K562 (cell line): ENCODE data around the gene DYNC2H1. TPM values are rescaled to one million over a fixed set of nuclear protein-coding genes. Genes with fewer than 3 reads are reported as not detected.

Experiments used
- ATAC-seq: fragments of 200-7000 bp; cut with Tn5 transposase; 3 replicates; pipeline ENCODE4 v1.9.1; 2020; ENCODE audit warnings: moderate library complexity
- BruUV-seq: library from RNA; stranded (reverse); fragments of 400-500 nt; replicated peaks from 2 replicates; lab custom pipeline; 2021; lab: Mats Ljungman, UMichigan
- CTCF ChIA-PET: fragments of 300-600 bp; formaldehyde crosslinking; extraction: SDS; loops from one replicate; lab custom pipeline; 2021; ENCODE audit warnings: low intra/inter-chr PET ratio; lab: Yijun Ruan, JAX
- POLR2A ChIA-PET: fragments of 300-600, 350-650 bp; sonication (Branson Sonifier 250); formaldehyde crosslinking; extraction: SDS; loops from one replicate; lab custom pipeline; 2021; ENCODE audit warnings: antibody characterized with exemption, inconsistent platforms; lab: Yijun Ruan, JAX
- DNase-seq, 4 experiments: peaks; one replicate each; pipeline versions ENCODE4 v3.0.0 to v3.0.0-alpha.2; 2011 to 2018; ENCODE audit warnings: low spot score in 3 of 4, mixed read lengths in 3 of 4; ENCODE audit errors: extremely low read depth in 1 of 4
- FAIRE-seq: peaks from 2 replicates; lab custom pipeline; 2011; peaks lifted over from hg19 to GRCh38; lab: Jason Lieb, UNC
- H2AFZ ChIP-seq: 2 replicates; pipeline ENCODE4 v1.6.0; 2011; ENCODE audit warnings: low read depth, low read length, control low read depth, inconsistent platforms
- H3K27ac ChIP-seq: fragments of 200-600 bp; 3 replicates; pipeline ENCODE4 v1.8.0; 2011; ENCODE audit warnings: low read depth, mild to moderate bottlenecking, control low read depth, inconsistent platforms, low read length, moderate library complexity, mixed read lengths; ENCODE audit errors: extremely low read depth
- H3K27me3 ChIP-seq, 2 experiments: fragments of 300-600 bp in 1 of 2; 2 replicates in 1 of 2; 3 replicates in 1 of 2; pipeline versions ENCODE4 v1.6.0 to v1.8.0; 2011; ENCODE audit warnings: inconsistent platforms in 2 of 2, low read length in 2 of 2, mild to moderate bottlenecking in 1 of 2, mixed read lengths in 1 of 2, moderate library complexity in 1 of 2; ENCODE audit not compliant: control insufficient read depth in 2 of 2, insufficient read depth in 2 of 2
- H3K36me3 ChIP-seq: fragments of 300-600 bp; 3 replicates; pipeline ENCODE4 v1.8.0; 2011; ENCODE audit warnings: mild to moderate bottlenecking, low read length, inconsistent platforms; ENCODE audit not compliant: control insufficient read depth, insufficient read depth
- H3K4me1 ChIP-seq, 2 experiments: fragments of 200-600 bp in 1 of 2; replicated peaks in 1 of 2; 2 replicates in 1 of 2; 3 replicates in 1 of 2; pipeline versions ENCODE4 v1.5.1 to v1.8.0; 2011; ENCODE audit warnings: inconsistent platforms in 2 of 2, low read length in 2 of 2, mild to moderate bottlenecking in 1 of 2, mixed read lengths in 1 of 2, moderate library complexity in 1 of 2; ENCODE audit not compliant: control insufficient read depth in 2 of 2, insufficient read depth in 2 of 2
- H3K4me2 ChIP-seq: 2 replicates; pipeline ENCODE4 v1.6.1; 2011; ENCODE audit warnings: low read length, control low read depth, inconsistent platforms, mixed read lengths; ENCODE audit not compliant: insufficient read depth
- H3K4me3 ChIP-seq: fragments of 200-600 bp; sonication (generic), shearing (Covaris generic); 2 replicates; pipeline ENCODE4 v1.5.1; 2016; ENCODE audit warnings: control low read depth, inconsistent platforms
- H3K79me2 ChIP-seq: fragments of 200-600 bp; 3 replicates; pipeline ENCODE4 v1.8.0; 2011; ENCODE audit warnings: low read length, inconsistent platforms; ENCODE audit not compliant: control insufficient read depth, insufficient read depth
- H3K9ac ChIP-seq, 2 experiments: 2 replicates each; pipeline versions ENCODE4 v1.6.0 to v1.6.1; 2011; ENCODE audit warnings: low read depth in 2 of 2, low read length in 2 of 2, control low read depth in 1 of 2, inconsistent platforms in 1 of 2, mild to moderate bottlenecking in 1 of 2, mixed read lengths in 1 of 2; ENCODE audit not compliant: insufficient read depth in 1 of 2
- H3K9me1 ChIP-seq: one replicate; pipeline ENCODE4 v1.6.0; 2011; ENCODE audit warnings: inconsistent platforms, mild to moderate bottlenecking, low read length, moderate library complexity; ENCODE audit not compliant: control insufficient read depth, insufficient read depth
- H3K9me3 ChIP-seq: replicated peaks from 2 replicates; pipeline ENCODE4 v1.5.1; 2011; ENCODE audit warnings: low read depth, low read length, inconsistent platforms; ENCODE audit not compliant: control insufficient read depth, insufficient read depth
- H4K20me1 ChIP-seq: replicated peaks from 2 replicates; pipeline ENCODE4 v1.6.1; 2011; ENCODE audit warnings: low read length, inconsistent platforms, mixed read lengths; ENCODE audit not compliant: control insufficient read depth, insufficient read depth
- ETV5 ChIP-seq: sonication (generic); formaldehyde crosslinking; IDR thresholded peaks from 2 replicates; pipeline ENCODE4 v1.4.0; 2020; ENCODE audit warnings: low read depth, mild to moderate bottlenecking, missing genetic modification reagents
- HDAC3 ChIP-seq: fragments of 450-650 bp; IDR thresholded peaks from 2 replicates; pipeline ENCODE4 v1.6.1; 2018; ENCODE audit warnings: borderline replicate concordance, mild to moderate bottlenecking, moderate library complexity; ENCODE audit not compliant: partially characterized antibody
- ILF3 ChIP-seq: fragments of 450-650 bp; IDR thresholded peaks from 2 replicates; pipeline ENCODE4 v1.6.1; 2018; ENCODE audit warnings: antibody characterized with exemption, mild to moderate bottlenecking, moderate library complexity, borderline replicate concordance
- MGA ChIP-seq: fragments of 450-650 bp; IDR thresholded peaks from 2 replicates; pipeline ENCODE4 v1.6.1; 2016; ENCODE audit warnings: mild to moderate bottlenecking, moderate library complexity
- NR2C1 ChIP-seq, 2 experiments: fragments of 450-650 bp; IDR thresholded peaks; 2 replicates each; pipeline ENCODE4 v1.6.1; 2017; ENCODE audit warnings: mild to moderate bottlenecking in 2 of 2, antibody characterized with exemption in 1 of 2, inconsistent platforms in 1 of 2, missing compliant biosample characterization in 1 of 2, missing genetic modification characterization in 1 of 2
- TEAD4 ChIP-seq, 2 experiments: sonication (generic) in 1 of 2; formaldehyde crosslinking in 1 of 2; IDR thresholded peaks; 2 replicates each; pipeline versions ENCODE4 v1.6.1 to v1.8.0; 2012 to 2022; ENCODE audit warnings: borderline replicate concordance in 1 of 2, inconsistent platforms in 1 of 2, low read length in 1 of 2, mild to moderate bottlenecking in 1 of 2, missing genetic modification reagents in 1 of 2
- TRIM24 ChIP-seq, 2 experiments: fragments of 450-650 bp; IDR thresholded peaks; 2 replicates each; pipeline ENCODE4 v1.6.1; 2016
- ZC3H4 ChIP-seq: sonication (generic); formaldehyde crosslinking; IDR thresholded peaks from 2 replicates; pipeline ENCODE4 v1.9.0; 2021; ENCODE audit warnings: missing genetic modification reagents, borderline replicate concordance
- ZFPM2 ChIP-seq: fragments of 250-450 bp; sonication (Bioruptor Pico); IDR thresholded peaks from 2 replicates; pipeline ENCODE4 v1.5.1; 2022; ENCODE audit warnings: mild to moderate bottlenecking
- ZNF12 ChIP-seq: sonication (generic); formaldehyde crosslinking; IDR thresholded peaks from 2 replicates; pipeline ENCODE4 v1.4.0; 2020; ENCODE audit warnings: mild to moderate bottlenecking, missing genetic modification reagents
- ZNF224 ChIP-seq: sonication (generic); formaldehyde crosslinking; IDR thresholded peaks from 2 replicates; pipeline ENCODE4 v1.8.0; 2022; ENCODE audit warnings: mild to moderate bottlenecking, missing genetic modification reagents
- ZNF263 ChIP-seq: sonication (generic); formaldehyde crosslinking; IDR thresholded peaks from 2 replicates; pipeline ENCODE4 v1.8.0; 2022; ENCODE audit warnings: mild to moderate bottlenecking, missing genetic modification reagents, borderline replicate concordance
- ZNF707 ChIP-seq: fragments of 250-450 bp; sonication (Bioruptor Pico); conservative IDR thresholded peaks from 2 replicates; pipeline ENCODE4 v1.8.0; 2022; ENCODE audit warnings: inconsistent platforms, mild to moderate bottlenecking, moderate library complexity
- WGBS: fragments of 100-300 bp; shearing (Covaris generic); methylation state at CpG from one replicate; pipeline ENCODE4 v1.1.6; 2016; ENCODE audit warnings: low coverage, mixed read lengths; ENCODE audit not compliant: insufficient coverage; ENCODE audit errors: missing lambda C conversion rate; 5-methylcytosine and 5-hydroxymethylcytosine counted together
- in situ Hi-C: fragments of 300-500 bp; cut with MboI; formaldehyde crosslinking; loops from 4 replicates; pipeline ENCODE4 v1.15.0; 2018; ENCODE audit warnings: inconsistent platforms, mixed read lengths
- intact Hi-C: fragments of 100-400 bp; cut with micrococcal nuclease; formaldehyde crosslinking; loops from 2 replicates; pipeline ENCODE4 v1.14.2; 2022
- polyA plus RNA-seq, 8 experiments: library from polyadenylated mRNA; depleted of rRNA in 4 of 8; stranded (reverse) in 5 of 8; unstranded in 3 of 8; fragments of >200 nt; fragmentation: Nextera tagmentation in 2 of 8; fragmentation: Illumina TruSeq in 1 of 8; extraction: Ambion mirVana in 2 of 8; extraction: Trizol in 1 of 8; gene quantifications; 2 replicates each; pipeline versions ENCODE4 v1.2.1 to v1.2.3, GENCODE V29; 2011 to 2014; ENCODE audit warnings: inconsistent platforms in 1 of 8, missing spikeins in 1 of 8
- total RNA-seq, 7 experiments: library from RNA; depleted of rRNA in 6 of 7; stranded (reverse); fragments of >200 nt in 6 of 7; fragmentation: Illumina TruSeq in 2 of 7; extraction: Trizol in 2 of 7; gene quantifications; 2 replicates each; pipeline versions ENCODE4 v1.2.1 to v1.2.3, GENCODE V29; 2011 to 2021; ENCODE audit warnings: low replicate concordance in 1 of 7

The DYNC2H1 gene
- total and polyA plus RNA-seq, 9 of the 15 experiments (the other 6 are each of a cell fraction or from before 2014, with no cell fraction given) = 0.08 to 0.64 (median 0.20) TPM

- FAIRE-seq (no peak), ATAC-seq (no peak), DNase-seq (no peak)
- Histone ChIP-seq H3K4me1 (no peaks in the 10 kb centered on the region), H3K4me2 (no peak overlapping the region), H4K20me1 (no peaks in the 10 kb centered on the region), H3K27ac (no peak overlapping the region), H3K4me3 (no peak overlapping the region), H3K79me2 (no peaks in the 10 kb centered on the region), H3K9ac (no peak overlapping the region), H3K9me1 (no peaks in the 10 kb centered on the region), H3K9me3 (no peaks in the 10 kb centered on the region), H3K27me3 (no peaks in the 10 kb centered on the region), H3K36me3 (no peaks in the 10 kb centered on the region), H2AFZ (no peak overlapping the region)
- intact Hi-C loops (no loop called here), in situ Hi-C loops (no loop called here)
- ChIA-PET CTCF (no interaction called here), POLR2A (no interaction called here)
- BruUV-seq = no TSS peak
- 5% methylated on average over 4 of the region's 5 CpGs for WGBS
- TF ChIP-seq ZNF224 (CRISPR knock-in tag) = no peak
- no peak for TF ChIP-seq ILF3
- no peak for TF ChIP-seq ZNF707 (CRISPR knock-in tag)
- TF ChIP-seq ZC3H4 (CRISPR knock-in tag) = no peak
- TF ChIP-seq TRIM24 (IDR thresholded peaks at IDR 0.05) = no peak
- TF ChIP-seq ZNF263 (CRISPR knock-in tag) = no peak
- TF ChIP-seq ZNF12 (CRISPR knock-in tag) = no peak
- no peak for TF ChIP-seq MGA
- TF ChIP-seq HDAC3 = no peak
- TF ChIP-seq ZFPM2 (CRISPR knock-in tag) = no peak
- TF ChIP-seq ETV5 = no peak
- TF ChIP-seq NR2C1 (IDR thresholded peaks at IDR 0.05) = no peak
- no peak for TF ChIP-seq NR2C1 (tag; IDR thresholded peaks at IDR 0.05)
- TF ChIP-seq TEAD4 (IDR thresholded peaks at IDR 0.05; ENCODE audit: low read length) = no peak
- no peak for TF ChIP-seq TEAD4 (CRISPR knock-in tag; IDR thresholded peaks at IDR 0.05; ENCODE audit: borderline replicate concordance)
Observed at GRCh38 chr11:103486604-103487003, 377.4 kb downstream of the DYNC2H1 start.
